GM19193 (cell line): ENCODE measurements around the gene SCGB3A1.

Experiments used
- POLR2A ChIP-seq: IDR thresholded peaks from 4 replicates; pipeline ENCODE4 v1.6.1; 2011; ENCODE audit not compliant: insufficient read depth, insufficient read length; ENCODE audit errors: extremely low read depth

SCGB3A1 gene, protein sequence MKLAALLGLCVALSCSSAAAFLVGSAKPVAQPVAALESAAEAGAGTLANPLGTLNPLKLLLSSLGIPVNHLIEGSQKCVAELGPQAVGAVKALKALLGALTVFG

DNA sequence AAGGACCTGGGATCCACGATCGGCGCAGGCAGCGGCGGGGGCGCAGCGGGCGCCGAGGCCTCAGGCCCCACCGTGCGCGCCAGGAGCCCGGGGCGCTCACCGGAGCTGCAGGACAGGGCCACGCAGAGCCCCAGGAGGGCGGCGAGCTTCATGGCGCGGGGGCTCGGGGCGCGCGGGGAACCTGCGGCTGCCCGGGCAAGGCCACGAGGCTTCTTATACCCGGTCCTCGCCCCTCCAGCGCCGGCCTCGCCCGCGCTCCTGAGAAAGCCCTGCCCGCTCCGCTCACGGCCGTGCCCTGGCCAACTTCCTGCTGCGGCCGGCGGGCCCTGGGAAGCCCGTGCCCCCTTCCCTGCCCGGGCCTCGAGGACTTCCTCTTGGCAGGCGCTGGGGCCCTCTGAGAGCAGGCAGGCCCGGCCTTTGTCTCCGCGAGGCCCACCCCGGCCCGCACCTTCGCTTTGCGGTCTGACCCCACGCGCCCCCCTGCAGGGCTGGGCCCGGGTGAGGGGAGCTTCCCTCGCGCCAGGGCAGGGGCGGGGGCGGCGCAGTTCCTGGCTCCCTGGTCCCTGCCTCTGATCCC, at the start of gene SCGB3A1:
Gene SCGB3A1 (minus strand): TSS at position 189 of the 577 bp plus-strand sequence. CDS start 37 bp downstream, at position 152.
- no peak for TF ChIP-seq POLR2A

DNA sequence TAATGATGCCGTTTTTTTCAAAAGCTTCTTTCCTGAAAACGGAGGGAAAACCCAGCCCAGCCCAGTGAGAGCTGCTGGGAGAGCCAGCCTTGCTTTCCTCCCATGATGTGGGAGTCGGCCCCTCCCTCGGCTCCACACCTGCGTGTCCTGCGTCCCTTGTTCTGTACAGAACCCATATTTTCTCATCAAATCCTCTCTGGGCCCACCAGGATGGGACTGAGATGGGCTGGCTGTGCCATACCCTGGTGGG, 49.2 kb upstream of the SCGB3A1 start:
- TF ChIP-seq POLR2A = no peak

DNA sequence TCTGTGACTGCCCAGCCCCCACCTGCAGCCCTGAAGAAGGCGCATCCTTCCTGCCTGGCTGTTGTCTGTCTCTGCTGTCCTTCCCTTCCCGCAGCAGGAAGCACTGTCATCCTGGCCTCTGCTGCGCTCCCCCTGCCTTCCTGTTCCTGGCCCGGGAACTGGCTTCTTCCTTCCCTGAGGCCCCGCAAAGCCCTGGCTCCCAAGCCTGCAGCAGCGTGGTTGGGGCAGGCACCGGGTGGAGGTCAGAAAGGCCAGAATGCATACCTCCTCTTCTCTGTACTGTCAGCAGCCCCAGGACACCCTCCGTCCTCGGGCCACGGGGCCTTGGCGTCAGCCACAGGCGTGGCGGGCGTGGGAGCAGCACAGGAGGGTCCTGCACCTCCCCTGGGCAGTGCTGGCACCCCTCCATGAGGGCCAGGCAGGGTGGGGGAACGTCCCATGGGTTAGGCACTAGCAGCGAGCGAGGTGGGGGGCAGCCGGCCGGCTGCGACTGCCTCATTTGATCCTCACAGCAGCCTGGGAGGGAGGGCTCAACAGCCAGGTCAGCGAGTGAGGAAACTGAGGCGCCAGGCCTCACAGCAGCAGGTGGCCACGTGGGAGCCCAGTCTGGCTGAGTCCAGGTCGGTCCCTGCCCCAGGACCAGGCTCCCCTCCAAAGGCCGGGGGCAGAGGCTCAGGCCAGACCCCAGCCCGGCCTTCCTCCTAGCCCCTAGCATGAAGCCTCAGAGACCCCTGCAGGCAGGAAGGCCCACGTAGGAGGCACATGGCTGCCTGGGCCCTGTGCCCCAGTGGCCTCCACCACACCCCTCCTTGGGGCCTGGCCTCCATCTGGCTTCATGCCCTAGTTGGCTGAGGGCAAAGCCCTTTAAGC, 48.7 kb upstream of the SCGB3A1 start:
- no peak for TF ChIP-seq POLR2A

DNA sequence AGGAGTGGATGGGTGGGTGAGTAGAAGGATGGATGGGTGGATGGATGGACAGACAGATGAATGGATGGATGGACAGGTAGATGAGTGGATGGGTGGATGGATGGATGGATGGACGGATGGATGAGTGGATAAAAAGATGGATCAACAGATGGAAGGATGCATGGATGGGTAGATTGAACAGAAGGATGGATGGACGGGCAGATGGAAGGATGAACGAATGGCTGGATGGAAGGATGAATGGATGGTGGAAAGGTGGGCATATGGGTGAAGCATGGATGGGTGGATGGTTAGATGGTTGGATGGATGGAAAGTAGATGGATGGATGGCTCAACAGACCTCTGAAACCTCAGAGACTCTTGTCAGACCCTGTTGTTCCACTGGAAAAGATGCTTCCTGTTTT, 48.0 kb upstream of the SCGB3A1 start:
- TF ChIP-seq POLR2A = no peak

DNA sequence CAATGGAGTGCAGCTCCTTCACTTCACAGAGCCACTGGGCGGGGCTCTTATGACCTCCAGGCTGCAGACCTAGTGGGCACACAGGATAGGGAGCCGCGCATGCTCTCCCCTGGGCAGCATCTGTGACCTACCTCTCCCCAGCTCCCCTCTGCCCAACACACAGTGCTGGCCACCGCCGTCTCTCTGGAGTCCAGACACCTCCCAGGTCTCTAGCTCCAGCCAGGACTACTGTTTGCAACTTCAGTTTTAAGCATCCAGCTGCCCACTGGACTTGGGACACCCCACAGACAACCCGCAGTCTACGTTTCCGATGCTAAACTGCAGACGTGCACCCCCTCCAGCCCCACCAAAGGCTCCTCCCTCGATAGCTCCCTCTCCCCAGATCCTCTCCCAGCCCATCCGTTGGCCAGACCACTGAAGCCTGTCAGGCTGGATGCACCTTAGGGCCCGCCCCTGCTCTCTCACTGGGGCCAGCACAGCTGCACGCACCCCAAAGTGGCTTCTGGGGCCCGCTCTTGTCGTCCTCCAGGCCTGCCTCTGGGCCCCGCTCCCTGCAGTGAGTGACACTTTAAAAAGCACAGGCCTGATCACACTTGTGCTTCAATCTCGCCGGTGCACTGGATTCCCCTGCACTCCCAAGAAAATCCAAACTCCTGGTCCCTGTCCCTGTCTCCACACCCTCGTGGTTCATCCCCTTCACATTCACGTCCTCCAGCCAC, 46.8 kb upstream of the SCGB3A1 start:
- TF ChIP-seq POLR2A = no peak

DNA sequence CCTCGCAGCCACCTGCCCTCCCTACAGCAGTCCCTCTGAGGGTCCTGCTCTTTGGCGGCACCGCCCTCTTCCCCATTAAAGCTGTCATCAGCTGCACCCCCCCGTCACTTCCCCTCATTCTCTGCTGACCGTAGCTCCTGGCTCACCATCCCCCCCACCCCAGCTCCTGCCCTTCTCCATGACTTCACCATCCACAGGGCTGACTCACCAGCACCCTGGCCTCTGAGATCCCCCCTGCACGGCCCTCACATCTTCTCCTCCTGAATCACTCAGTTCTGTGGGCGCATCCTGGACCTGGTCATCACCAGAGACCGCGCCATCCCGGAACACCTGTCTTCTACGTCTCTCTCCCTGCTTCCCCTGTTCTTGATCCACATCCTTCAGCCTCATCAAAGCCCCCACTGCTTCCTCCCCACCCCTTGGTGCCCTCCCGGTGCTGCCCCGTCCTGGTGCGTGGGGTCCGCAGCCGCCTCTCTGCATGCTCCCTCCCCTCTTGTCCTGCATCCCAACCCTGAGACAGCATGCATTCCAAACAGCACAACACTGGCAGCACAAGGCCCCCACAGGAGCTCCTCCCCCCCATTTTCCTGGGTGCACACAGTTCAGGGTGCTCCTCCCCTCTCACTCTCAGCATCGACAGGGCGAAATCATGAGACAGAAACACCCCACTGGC, 45.2 kb upstream of the SCGB3A1 start:
- TF ChIP-seq POLR2A = no peak

DNA sequence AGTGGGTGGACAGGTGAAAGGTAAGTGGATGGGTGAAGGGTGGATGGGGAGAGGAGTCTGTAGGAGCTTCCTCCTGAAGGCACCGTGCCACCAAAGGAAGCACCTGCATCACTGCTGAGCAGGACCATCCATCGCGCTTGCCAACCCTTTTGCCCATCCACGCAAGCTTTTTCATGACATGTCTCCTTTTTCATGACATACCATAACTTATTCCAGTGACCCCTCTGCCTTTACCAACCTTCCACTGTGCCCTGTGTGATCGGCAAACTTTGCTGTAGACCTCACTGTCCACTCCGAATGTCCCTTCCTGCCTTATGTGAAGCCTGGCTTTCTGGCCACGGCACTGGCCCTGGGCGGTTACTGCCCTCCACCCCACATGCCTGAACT, 44.7 kb upstream of the SCGB3A1 start:
- no peak for TF ChIP-seq POLR2A

DNA sequence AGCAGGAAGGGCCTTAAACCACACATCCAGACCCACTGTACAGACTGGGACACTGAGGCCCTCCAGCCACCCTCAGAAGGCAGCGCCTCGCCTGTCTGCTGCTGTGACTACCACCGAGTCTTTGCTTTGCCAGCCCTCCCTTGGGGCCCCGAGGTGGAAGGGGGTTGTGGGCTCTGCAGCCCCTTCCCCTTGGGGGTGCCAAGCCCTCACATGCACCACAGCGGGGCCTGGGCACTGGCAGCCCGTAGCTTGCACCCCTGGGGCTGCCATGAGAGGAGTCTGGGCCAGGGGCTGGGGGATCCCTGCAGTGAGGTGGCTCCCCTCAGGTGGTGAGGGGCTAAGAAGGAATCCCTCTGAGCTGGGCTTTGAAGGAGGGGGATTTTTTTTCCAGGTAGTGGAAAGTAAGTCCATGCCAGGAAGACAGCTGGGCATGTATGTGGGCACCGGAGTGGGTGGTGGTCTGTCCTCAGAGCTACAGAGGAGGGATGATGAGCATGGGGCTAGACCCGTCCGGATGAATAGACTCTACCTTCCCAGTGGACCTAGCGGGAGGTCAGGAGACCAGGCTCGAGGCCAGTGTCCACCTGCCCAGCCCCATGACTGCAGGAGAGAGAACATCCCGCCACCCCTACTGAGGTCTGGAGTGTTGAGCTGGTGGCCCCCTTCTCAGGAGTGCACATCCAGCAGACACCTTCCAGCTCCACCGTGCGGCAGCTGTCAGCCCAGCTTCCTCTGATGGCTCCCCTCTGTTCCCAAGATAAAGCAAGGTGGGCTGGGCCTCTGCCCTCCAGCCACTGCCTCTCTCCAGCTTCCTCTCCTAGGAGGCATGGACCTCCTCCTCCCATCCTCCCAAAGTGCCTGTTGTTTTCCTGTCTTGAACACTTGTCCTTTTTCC, 42.2 kb upstream of the SCGB3A1 start:
- no peak for TF ChIP-seq POLR2A

DNA sequence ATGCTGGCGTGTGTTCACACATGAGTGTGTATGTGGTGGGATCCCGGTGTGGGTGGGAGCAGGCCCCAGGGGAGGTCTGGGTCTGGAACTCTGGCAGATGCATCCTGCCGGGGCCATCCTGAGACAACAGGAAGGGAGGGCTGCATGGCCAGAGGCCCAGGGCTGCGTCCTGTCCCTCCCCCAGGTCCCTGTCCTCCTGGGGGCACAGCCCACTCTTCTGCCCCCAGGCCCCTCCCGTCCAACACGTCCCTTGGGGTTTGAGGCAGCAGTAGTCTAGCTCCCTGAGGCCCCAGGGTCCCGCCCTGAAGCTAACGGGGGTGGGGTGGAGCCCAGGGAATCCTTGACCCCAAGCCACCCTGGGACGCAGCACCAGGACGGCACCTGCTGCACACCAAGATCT, 41.5 kb upstream of the SCGB3A1 start:
- no peak for TF ChIP-seq POLR2A

DNA sequence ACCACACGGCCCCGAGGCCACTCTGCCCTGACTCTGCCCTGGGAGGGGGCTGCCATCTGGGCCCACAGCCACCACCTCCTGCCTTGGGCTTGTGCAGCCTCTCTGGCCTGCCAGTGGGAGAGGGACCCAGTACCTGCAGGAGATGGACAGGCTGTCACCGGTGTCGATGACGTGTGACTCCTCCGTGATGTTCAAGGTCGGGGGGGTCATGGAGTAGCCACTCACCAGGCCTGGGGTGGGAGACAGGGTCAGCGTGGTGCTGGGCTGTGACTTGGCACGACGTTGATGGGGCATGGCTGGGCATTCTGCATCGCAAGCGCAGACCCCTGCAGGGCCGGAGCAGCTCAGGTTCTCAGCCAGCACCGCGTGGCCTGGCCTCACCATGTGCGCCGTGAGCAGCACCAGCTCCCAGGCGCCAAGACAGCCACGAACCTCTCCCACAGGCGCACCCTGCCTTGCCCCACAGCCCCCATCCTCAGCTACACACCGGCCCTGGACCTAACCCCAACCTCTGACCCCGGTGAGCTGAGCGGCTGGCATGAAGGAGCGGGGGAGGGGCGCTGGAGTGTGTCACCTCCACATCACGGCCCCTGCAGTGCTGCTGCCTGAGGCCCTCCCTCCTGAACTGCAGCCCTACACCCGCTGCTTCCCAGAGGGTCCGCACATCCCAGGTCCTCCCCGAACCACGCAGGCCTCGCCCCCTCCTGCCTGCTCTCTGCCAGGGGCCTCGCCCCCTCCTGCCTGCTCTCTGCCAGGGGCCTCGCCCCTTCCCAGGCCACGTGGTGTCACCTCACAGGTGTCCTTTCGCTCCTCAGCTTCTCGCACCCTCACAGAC, 40.5 kb upstream of the SCGB3A1 start:
- TF ChIP-seq POLR2A = no peak

DNA sequence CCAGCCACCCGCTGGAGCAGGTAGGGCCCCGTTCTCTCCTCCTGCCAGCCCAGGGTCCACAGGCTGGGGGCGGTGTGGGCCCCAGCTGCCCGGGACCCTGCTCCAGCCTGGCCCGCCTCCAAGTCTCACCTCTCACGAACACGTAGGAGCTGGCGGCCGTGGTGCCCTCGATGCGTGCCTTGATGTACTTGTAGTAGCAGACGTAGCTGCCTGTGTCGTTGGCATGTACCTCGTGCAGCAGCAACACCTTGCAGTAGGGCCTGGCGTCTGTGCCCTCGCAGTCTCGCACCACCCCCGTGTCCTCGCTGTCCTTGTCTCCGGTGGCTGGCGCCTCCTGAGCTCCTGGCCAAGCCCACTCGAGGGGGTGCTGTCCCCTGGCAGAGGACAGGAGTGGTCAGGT, 39.1 kb upstream of the SCGB3A1 start:
- no peak for TF ChIP-seq POLR2A

DNA sequence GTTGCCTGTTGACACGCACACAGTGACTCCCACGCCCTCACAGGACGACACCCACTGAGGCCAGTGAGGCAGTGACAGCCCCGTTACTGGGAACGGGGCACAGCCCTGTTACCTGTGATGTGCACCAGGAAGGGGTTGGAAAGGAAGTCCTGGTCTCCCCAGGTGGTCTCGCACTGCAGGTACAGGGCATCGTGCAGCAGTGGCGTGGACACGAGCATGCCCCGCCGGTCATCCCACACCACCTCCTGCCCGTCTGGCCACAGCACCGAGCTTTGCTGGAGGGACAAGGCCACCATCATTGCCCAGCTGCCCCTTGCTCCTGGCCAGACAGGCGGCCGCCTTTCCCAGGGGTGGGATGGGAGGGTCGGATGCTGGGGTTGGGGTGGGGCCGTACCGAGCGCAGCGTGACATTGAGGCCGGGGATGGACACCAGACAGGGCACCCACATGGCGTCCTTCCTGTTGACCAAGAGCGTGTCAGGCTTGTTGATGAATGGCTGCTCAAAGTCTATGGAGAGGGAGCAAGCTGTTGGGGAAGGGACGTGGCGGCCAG, 38.6 kb upstream of the SCGB3A1 start:
- TF ChIP-seq POLR2A = no peak

DNA sequence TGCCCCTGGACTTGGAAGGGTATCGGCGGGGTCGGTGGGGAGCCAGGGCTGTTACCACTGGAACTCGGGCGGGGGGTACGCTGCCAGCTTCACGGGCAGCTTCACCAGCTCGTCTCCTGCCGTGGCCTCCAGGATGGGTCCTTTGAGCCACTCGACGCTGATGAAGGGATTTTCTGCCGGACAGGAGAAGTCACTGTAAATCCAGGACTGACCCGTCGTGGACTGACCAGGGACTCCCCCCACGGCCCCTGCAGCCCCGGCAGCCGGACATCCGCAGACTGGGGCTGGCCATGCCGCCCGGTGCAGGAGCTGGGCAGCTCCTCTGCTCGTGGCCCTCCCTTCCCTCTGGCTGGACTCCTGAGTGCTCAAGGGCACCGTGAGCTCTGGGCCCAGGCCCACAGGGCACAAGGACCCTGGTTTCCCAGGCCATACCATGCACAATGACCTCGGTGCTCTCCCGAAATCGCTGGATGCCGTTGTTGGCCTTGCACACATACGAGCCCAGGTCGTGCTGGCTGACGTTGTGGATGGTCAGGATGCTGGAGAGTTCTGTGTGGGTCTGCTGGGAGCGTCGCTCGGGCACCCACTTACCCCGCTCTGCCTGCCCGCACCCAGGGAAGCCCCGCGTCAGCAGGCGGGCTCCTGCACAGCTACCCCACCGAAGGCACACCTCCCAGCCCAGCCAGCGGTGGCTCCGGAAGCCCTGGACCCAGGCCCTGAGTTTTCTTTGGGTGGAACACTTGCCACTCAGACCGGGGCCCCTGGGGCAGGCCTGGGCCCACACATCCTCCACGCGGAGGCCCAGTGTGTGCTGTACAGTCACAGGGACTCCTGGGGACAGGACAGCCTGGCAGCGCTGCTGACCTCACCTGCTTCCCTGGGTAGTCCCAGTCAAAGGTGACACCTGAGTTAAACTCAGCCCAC, 37.8 kb upstream of the SCGB3A1 start:
- no peak for TF ChIP-seq POLR2A

DNA sequence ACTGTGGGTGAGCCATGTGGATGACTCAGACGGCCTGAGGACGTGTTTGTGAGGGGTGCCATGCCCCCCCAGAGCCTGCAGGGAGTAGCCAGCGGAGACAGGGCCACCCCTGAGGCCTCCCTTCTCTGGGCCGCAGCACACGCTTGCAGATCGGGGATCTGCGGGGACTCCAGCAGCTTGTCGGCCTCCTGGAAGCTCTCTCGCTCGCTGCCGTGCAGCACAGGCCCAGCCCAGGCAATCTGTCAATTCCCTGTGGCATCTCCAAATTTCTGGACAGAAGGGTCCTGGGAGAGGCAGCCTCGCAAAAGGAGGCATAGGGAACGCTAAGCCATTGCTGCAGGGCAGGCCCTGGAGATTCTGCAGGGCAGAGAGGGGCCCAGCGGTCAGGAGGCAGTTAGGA, 36.9 kb upstream of the SCGB3A1 start:
- no peak for TF ChIP-seq POLR2A
